ENCODE measurements around the gene ELOB. TPM values are rescaled to one million over a fixed set of nuclear protein-coding genes. Genes with fewer than 3 reads are reported as not detected.

ELOB gene
- total RNA-seq, 1 donor from 2014 or later: 402 TPM

- H3K79me2 ChIP-seq (ENCODE audit: low read depth): peaks cover 13% of the 10 kb centered on the region
- Mint-ChIP-seq H3K36me3 (peaks cover 4% of the 10 kb centered on the region), H3K4me3 (no peak overlapping the region), H3K4me1 (peaks cover 9% of the 10 kb centered on the region), H3K27me3 (ENCODE audit: insufficient read depth, low read depth) (peaks cover 2% of the 10 kb centered on the region), H3K9me3 (no peaks in the 10 kb centered on the region), H3K27ac (no peak overlapping the region)
- H3K27me3 ChIP-seq: no peaks in the 10 kb centered on the region
- peaks cover 3% of the 10 kb centered on the region for H3K4me1 ChIP-seq
- H2AFZ ChIP-seq (replicated peaks): no peak overlapping the region
- no peaks in the 10 kb centered on the region for H3K36me3 ChIP-seq
- H3K9ac ChIP-seq: peak overlapping the region; percentile 8
- no peak for DNase-seq (ENCODE audit: low spot score)
- no peaks in the 10 kb centered on the region for H4K20me1 ChIP-seq (ENCODE audit: low read depth)
- H3F3A ChIP-seq (ENCODE audit: low read depth): peaks cover 1% of the 10 kb centered on the region
- no peaks in the 10 kb centered on the region for H3K9me3 ChIP-seq (ENCODE audit: low read depth)
- H3K4me3 ChIP-seq: no peak overlapping the region
- no peak overlapping the region for H3K4me2 ChIP-seq
- H3K27ac ChIP-seq: no peak overlapping the region
- TF ChIP-seq, protein P1, sequence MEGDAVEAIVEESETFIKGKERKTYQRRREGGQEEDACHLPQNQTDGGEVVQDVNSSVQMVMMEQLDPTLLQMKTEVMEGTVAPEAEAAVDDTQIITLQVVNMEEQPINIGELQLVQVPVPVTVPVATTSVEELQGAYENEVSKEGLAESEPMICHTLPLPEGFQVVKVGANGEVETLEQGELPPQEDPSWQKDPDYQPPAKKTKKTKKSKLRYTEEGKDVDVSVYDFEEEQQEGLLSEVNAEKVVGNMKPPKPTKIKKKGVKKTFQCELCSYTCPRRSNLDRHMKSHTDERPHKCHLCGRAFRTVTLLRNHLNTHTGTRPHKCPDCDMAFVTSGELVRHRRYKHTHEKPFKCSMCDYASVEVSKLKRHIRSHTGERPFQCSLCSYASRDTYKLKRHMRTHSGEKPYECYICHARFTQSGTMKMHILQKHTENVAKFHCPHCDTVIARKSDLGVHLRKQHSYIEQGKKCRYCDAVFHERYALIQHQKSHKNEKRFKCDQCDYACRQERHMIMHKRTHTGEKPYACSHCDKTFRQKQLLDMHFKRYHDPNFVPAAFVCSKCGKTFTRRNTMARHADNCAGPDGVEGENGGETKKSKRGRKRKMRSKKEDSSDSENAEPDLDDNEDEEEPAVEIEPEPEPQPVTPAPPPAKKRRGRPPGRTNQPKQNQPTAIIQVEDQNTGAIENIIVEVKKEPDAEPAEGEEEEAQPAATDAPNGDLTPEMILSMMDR (IDR thresholded peaks at IDR 0.05): no peak
- TF ChIP-seq EZH2phosphoT487 (IDR thresholded peaks at IDR 0.05) (no peak), EZH2 (IDR thresholded peaks at IDR 0.05) (no peak)
Measured at GRCh38 chr16:2745961-2746360, 31.1 kb downstream of the ELOB start.

DNA sequence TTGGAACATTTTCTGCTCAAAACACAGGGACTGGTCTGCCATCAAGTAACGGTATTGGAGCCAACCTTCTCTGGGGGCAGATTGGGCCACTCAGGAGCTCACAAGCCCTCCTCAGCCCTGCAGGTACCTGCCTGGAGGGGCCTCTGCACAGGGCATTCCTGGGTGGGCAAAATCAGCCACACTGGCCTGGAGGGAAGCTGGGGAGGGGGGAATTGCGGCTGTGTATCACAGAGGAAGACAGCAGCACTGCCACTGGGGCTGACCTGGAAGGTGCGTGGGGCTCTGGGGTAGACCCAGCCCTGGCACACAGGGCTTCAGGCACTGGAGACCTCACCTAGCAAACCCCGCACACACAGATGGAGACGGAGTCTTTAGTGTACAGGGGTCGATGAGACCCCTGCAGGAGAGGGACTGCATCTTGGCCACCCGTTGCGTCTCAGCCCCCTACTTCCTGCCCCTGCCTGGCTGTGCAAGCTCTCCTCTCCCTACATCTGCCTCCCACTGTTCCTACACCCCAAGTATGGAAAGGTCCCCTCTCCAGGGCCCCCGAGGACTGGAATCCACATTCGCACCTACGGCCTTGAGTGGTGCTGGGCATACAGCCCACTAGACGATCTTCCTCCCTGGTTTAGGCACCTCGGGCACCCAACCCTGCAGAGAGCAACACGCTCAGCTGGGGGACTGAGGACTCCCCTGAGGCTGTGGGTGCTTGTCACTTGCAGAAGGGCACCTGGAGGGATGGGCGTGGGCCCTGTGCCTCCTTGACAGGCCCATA, 31.8 kb downstream of the ELOB start:
- no peaks in the 10 kb centered on the region for H3K36me3 ChIP-seq
- H4K20me1 ChIP-seq (ENCODE audit: low read depth): no peaks in the 10 kb centered on the region
- H2AFZ ChIP-seq (replicated peaks): no peak overlapping the region
- peaks cover 2% of the 10 kb centered on the region for H3K27me3 Mint-ChIP-seq (ENCODE audit: insufficient read depth, low read depth)
- H3K9me3 Mint-ChIP-seq: no peaks in the 10 kb centered on the region
- H3K4me1 Mint-ChIP-seq: peaks cover 3% of the 10 kb centered on the region
- TF ChIP-seq EZH2phosphoT487 (IDR thresholded peaks at IDR 0.05): no peak
- TF ChIP-seq EZH2 (IDR thresholded peaks at IDR 0.05): no peak
- TF ChIP-seq, protein P1 (IDR thresholded peaks at IDR 0.05): no peak
- H3K4me3 ChIP-seq: no peak overlapping the region
- H3K27ac ChIP-seq: no peak overlapping the region
- H3K9ac ChIP-seq: peak overlapping the region; percentile 13
- H3F3A ChIP-seq (ENCODE audit: low read depth): no peaks in the 10 kb centered on the region
- DNase-seq (ENCODE audit: low spot score): no peak
- peaks cover 4% of the 10 kb centered on the region for H3K36me3 Mint-ChIP-seq
- H3K4me3 Mint-ChIP-seq: no peak overlapping the region
- H3K4me1 ChIP-seq: no peaks in the 10 kb centered on the region
- no peaks in the 10 kb centered on the region for H3K9me3 ChIP-seq (ENCODE audit: low read depth)
- no peak overlapping the region for H3K4me2 ChIP-seq
- no peak overlapping the region for H3K27ac Mint-ChIP-seq
- no peaks in the 10 kb centered on the region for H3K27me3 ChIP-seq
- peaks cover 7% of the 10 kb centered on the region for H3K79me2 ChIP-seq (ENCODE audit: low read depth)

GRCh38 chr16:2744711-2745110, 32.4 kb downstream of the ELOB start:
- H2AFZ ChIP-seq (replicated peaks): no peak overlapping the region
- H3K4me3 ChIP-seq: no peak overlapping the region
- H3K9me3 ChIP-seq (ENCODE audit: low read depth): no peaks in the 10 kb centered on the region
- H3F3A ChIP-seq (ENCODE audit: low read depth): no peaks in the 10 kb centered on the region
- no peaks in the 10 kb centered on the region for H3K27me3 ChIP-seq
- H3K27ac ChIP-seq: no peak overlapping the region
- H3K79me2 ChIP-seq (ENCODE audit: low read depth): peaks cover under 1% of the 10 kb centered on the region
- no peaks in the 10 kb centered on the region for H3K36me3 ChIP-seq
- TF ChIP-seq EZH2phosphoT487 (IDR thresholded peaks at IDR 0.05) (no peak), EZH2 (IDR thresholded peaks at IDR 0.05) (no peak)
- TF ChIP-seq, protein P1 (IDR thresholded peaks at IDR 0.05): no peak
- H3K27me3 Mint-ChIP-seq (ENCODE audit: insufficient read depth, low read depth): peaks cover 2% of the 10 kb centered on the region
- no peak overlapping the region for H3K27ac Mint-ChIP-seq
- peak overlapping the region; percentile 60 for H3K4me3 Mint-ChIP-seq
- peaks cover 1% of the 10 kb centered on the region for H3K4me1 ChIP-seq
- peak overlapping the region; percentile 13 for H3K9ac ChIP-seq
- no peak overlapping the region for H3K4me2 ChIP-seq
- no peaks in the 10 kb centered on the region for H4K20me1 ChIP-seq (ENCODE audit: low read depth)
- no peaks in the 10 kb centered on the region for H3K4me1 Mint-ChIP-seq
- H3K36me3 Mint-ChIP-seq: peaks cover 2% of the 10 kb centered on the region
- no peak for DNase-seq (ENCODE audit: low spot score)
- H3K9me3 Mint-ChIP-seq: no peaks in the 10 kb centered on the region

Data from neural progenitor cell (in vitro differentiated cells).